Gastroesophageal sphincter (tissue), 3 donors: ENCODE results near the gene SPATA32.

Experiments used
- CTCF ChIP-seq, 4 experiments: fragments of 200-600 bp in 2 of 4; fragments of 450-650 bp in 2 of 4; sonication (generic) in 1 of 4; IDR thresholded peaks; one replicate each; pipeline ENCODE4 v1.5.1; 2017 to 2019; ENCODE audit warnings: antibody characterized with exemption in 4 of 4, mild to moderate bottlenecking in 2 of 4, moderate library complexity in 2 of 4
- POLR2AphosphoS5 ChIP-seq: sonication (generic); formaldehyde crosslinking; IDR thresholded peaks from one replicate; pipeline ENCODE4 v1.6.1; 2017; ENCODE audit warnings: antibody characterized with exemption

GRCh38 chr17:45271603-45272002 is 9.7 kb upstream of the SPATA32 start:
- TF ChIP-seq CTCF (IDR thresholded peaks at IDR 0.05) (no peak), POLR2AphosphoS5 (no peak)
